DND-41 (cell line): Measurements from ENCODE around the gene PCTP.

ENCODE experiments used
- ATAC-seq: fragments of 200-7000 bp; cut with Tn5 transposase; 3 replicates; pipeline ENCODE4 v1.9.1; 2021; ENCODE audit warnings: low read depth; ENCODE audit not compliant: insufficient read depth
- DNase-seq: peaks from one replicate; pipeline ENCODE4 v3.0.0-alpha.2; 2020
- H2AFZ ChIP-seq: 2 replicates; pipeline ENCODE4 v1.6.0; 2012; ENCODE audit warnings: low read depth, low read length
- H3K27ac ChIP-seq: 2 replicates; pipeline ENCODE4 v1.5.1; 2012; ENCODE audit warnings: low read length, inconsistent platforms
- H3K27me3 ChIP-seq: fragments of 200-600 bp; sonication (generic); 2 replicates; pipeline ENCODE4 v1.6.0; 2012; ENCODE audit warnings: low read length, mild to moderate bottlenecking, inconsistent platforms; ENCODE audit not compliant: insufficient read depth, poor library complexity
- H3K36me3 ChIP-seq: 2 replicates; pipeline ENCODE4 v1.5.1; 2012; ENCODE audit warnings: low read length, inconsistent platforms; ENCODE audit not compliant: insufficient read depth
- H3K4me1 ChIP-seq: 2 replicates; pipeline ENCODE4 v1.5.1; 2012; ENCODE audit warnings: mild to moderate bottlenecking, low read length; ENCODE audit not compliant: insufficient read depth
- H3K4me2 ChIP-seq: 2 replicates; pipeline ENCODE4 v1.6.0; 2012; ENCODE audit warnings: mild to moderate bottlenecking, moderate library complexity, low read length, inconsistent platforms; ENCODE audit not compliant: insufficient read depth
- H3K4me3 ChIP-seq, 2 experiments: fragments of 200-600 bp in 1 of 2; shearing (Covaris generic) in 1 of 2; 2 replicates each; pipeline ENCODE4 v1.5.1; 2012 to 2016; ENCODE audit warnings: inconsistent platforms in 2 of 2, low read length in 2 of 2, mild to moderate bottlenecking in 2 of 2, low read depth in 1 of 2, moderate library complexity in 1 of 2
- H3K79me2 ChIP-seq: 2 replicates; pipeline ENCODE4 v1.6.0; 2012; ENCODE audit warnings: low read length, inconsistent platforms; ENCODE audit not compliant: insufficient read depth
- H3K9ac ChIP-seq: 2 replicates; pipeline ENCODE4 v1.6.0; 2012; ENCODE audit warnings: low read depth, mild to moderate bottlenecking, inconsistent platforms, low read length, moderate library complexity
- H3K9me3 ChIP-seq: 2 replicates; pipeline ENCODE4 v1.5.1; 2012; ENCODE audit warnings: low read length, moderate library complexity, mild to moderate bottlenecking, inconsistent platforms; ENCODE audit not compliant: insufficient read depth, severe bottlenecking
- H4K20me1 ChIP-seq: 2 replicates; pipeline ENCODE4 v1.6.0; 2012; ENCODE audit warnings: low read length; ENCODE audit not compliant: insufficient read depth
- CTCF ChIP-seq: IDR thresholded peaks from 2 replicates; pipeline ENCODE4 v1.5.1; 2012; ENCODE audit warnings: borderline replicate concordance, low read length, moderate library complexity, mild to moderate bottlenecking; ENCODE audit not compliant: poor library complexity, severe bottlenecking; ENCODE audit errors: extremely low read depth
- EZH2 ChIP-seq: IDR thresholded peaks from 3 replicates; pipeline ENCODE4 v1.6.1; 2012; ENCODE audit warnings: borderline replicate concordance, low read depth, mild to moderate bottlenecking, moderate library complexity, low read length, inconsistent platforms; ENCODE audit not compliant: severe bottlenecking

PCTP gene

GRCh38 chr17:55778389-55779118 is 27.7 kb downstream of the PCTP start:
- H3K27me3 ChIP-seq = no peaks in the 10 kb centered on the region
- H4K20me1 ChIP-seq = no peaks in the 10 kb centered on the region
- H3K4me1 ChIP-seq = no peaks in the 10 kb centered on the region
- H3K9me3 ChIP-seq = no peaks in the 10 kb centered on the region
- H3K27ac ChIP-seq = no peak overlapping the region
- DNase-seq (no peak), ATAC-seq (no peak)
- no peak overlapping the region for H3K4me2 ChIP-seq
- TF ChIP-seq EZH2 = no peak
- no peak for TF ChIP-seq CTCF
- H3K36me3 ChIP-seq = peaks cover 28% of the 10 kb centered on the region
- H3K79me2 ChIP-seq = no peaks in the 10 kb centered on the region
- no peak overlapping the region for H2AFZ ChIP-seq
- no peak overlapping the region for H3K4me3 ChIP-seq
- no peak overlapping the region for H3K9ac ChIP-seq

- Histone ChIP-seq H3K4me3 (no peak overlapping the region), H3K4me2 (no peak overlapping the region), H3K79me2 (no peaks in the 10 kb centered on the region), H4K20me1 (no peaks in the 10 kb centered on the region), H2AFZ (no peak overlapping the region), H3K9ac (no peak overlapping the region), H3K27me3 (no peaks in the 10 kb centered on the region), H3K9me3 (no peaks in the 10 kb centered on the region), H3K4me1 (no peaks in the 10 kb centered on the region), H3K36me3 (no peaks in the 10 kb centered on the region), H3K27ac (no peak overlapping the region)
- ATAC-seq (no peak), DNase-seq (no peak)
- TF ChIP-seq CTCF (no peak), EZH2 (no peak)
These were observed 32.9 kb downstream of the PCTP start for GRCh38 chr17:55783684-55784245.

- Histone ChIP-seq H3K9me3 (no peaks in the 10 kb centered on the region), H3K4me3 (no peak overlapping the region), H3K4me2 (no peak overlapping the region), H3K27ac (no peak overlapping the region), H3K4me1 (no peaks in the 10 kb centered on the region), H2AFZ (no peak overlapping the region), H4K20me1 (no peaks in the 10 kb centered on the region), H3K36me3 (no peaks in the 10 kb centered on the region), H3K9ac (no peak overlapping the region), H3K79me2 (no peaks in the 10 kb centered on the region), H3K27me3 (no peaks in the 10 kb centered on the region)
- DNase-seq (no peak), ATAC-seq (no peak)
- TF ChIP-seq EZH2 (no peak), CTCF (no peak)
These were observed 33.8 kb downstream of the PCTP start for GRCh38 chr17:55784666-55785065.
